Panc1 (cell line): ENCODE data around the gene GTF2F1. TPM values are rescaled to one million over a fixed set of nuclear protein-coding genes. Genes with fewer than 3 reads are reported as not detected.
"Not testable (repeated sequence)": the region's sequence is repeated elsewhere in the genome, so short reads cannot be mapped to it uniquely, and the experiment has no call there.

Experiments
- ATAC-seq: fragments of 200-7000 bp; cut with Tn5 transposase; 2 replicates; pipeline ENCODE4 v1.9.1; 2020; ENCODE audit warnings: mild to moderate bottlenecking, moderate library complexity
- BruUV-seq: library from RNA; stranded (reverse); fragments of 400-500 nt; replicated peaks from 2 replicates; lab custom pipeline; 2021; lab: Mats Ljungman, UMichigan
- CTCF ChIA-PET: fragments of 300-600 bp; sonication (Branson Sonifier 250); formaldehyde crosslinking; loops from one replicate; lab custom pipeline; 2022; ENCODE audit warnings: antibody characterized with exemption; lab: Charles Lee
- POLR2A ChIA-PET: fragments of 300-600 bp; sonication (Branson Sonifier 250); formaldehyde crosslinking; loops from one replicate; lab custom pipeline; 2022; ENCODE audit warnings: antibody characterized with exemption; lab: Charles Lee
- DNase-seq: peaks from one replicate; pipeline ENCODE4 v3.0.0-alpha.2; 2010; ENCODE audit warnings: low read depth, low spot score
- H3K27ac ChIP-seq: 2 replicates; pipeline ENCODE4 v1.5.1; 2011; ENCODE audit warnings: mild to moderate bottlenecking, low read length, inconsistent platforms
- H3K27me3 ChIP-seq: fragments of 200-500 bp; sonication (Bioruptor generic); 2 replicates; pipeline ENCODE4 v1.6.0; 2014; ENCODE audit warnings: low read length, inconsistent platforms; ENCODE audit not compliant: control insufficient read depth, insufficient read depth
- H3K36me3 ChIP-seq: fragments of 200-500 bp; sonication (Bioruptor generic); 2 replicates; pipeline ENCODE4 v1.5.1; 2014; ENCODE audit warnings: inconsistent platforms, mild to moderate bottlenecking, low read length, moderate library complexity; ENCODE audit not compliant: control insufficient read depth, insufficient read depth
- H3K4me1 ChIP-seq: 2 replicates; pipeline ENCODE4 v1.5.1; 2011; ENCODE audit warnings: inconsistent platforms, mild to moderate bottlenecking, low read length, moderate library complexity; ENCODE audit not compliant: control insufficient read depth, insufficient read depth
- H3K4me3 ChIP-seq, 2 experiments: 2 replicates each; pipeline ENCODE4 v1.5.1; 2011 to 2012; ENCODE audit warnings: low read depth in 2 of 2, low read length in 2 of 2, mild to moderate bottlenecking in 2 of 2, inconsistent platforms in 1 of 2, moderate library complexity in 1 of 2
- H3K9me3 ChIP-seq: fragments of 200-500 bp; sonication (Bioruptor generic); 2 replicates; pipeline ENCODE4 v1.5.1; 2014; ENCODE audit warnings: low read depth, mild to moderate bottlenecking, inconsistent platforms, low read length, moderate library complexity; ENCODE audit not compliant: control insufficient read depth, insufficient read depth
- CTCF ChIP-seq: fragments of 450-650 bp; IDR thresholded peaks from 2 replicates; pipeline ENCODE4 v1.5.1; 2017; ENCODE audit warnings: mild to moderate bottlenecking
- POLR2AphosphoS5 ChIP-seq: IDR thresholded peaks from 2 replicates; pipeline ENCODE4 v1.6.1; 2012; ENCODE audit warnings: mild to moderate bottlenecking, low read depth, low read length, moderate library complexity
- SIN3A ChIP-seq: IDR thresholded peaks from 2 replicates; pipeline ENCODE4 v1.6.1; 2012; ENCODE audit warnings: low read depth, mild to moderate bottlenecking, low read length, moderate library complexity, borderline replicate concordance; ENCODE audit not compliant: insufficient read depth
- TCF7L2 ChIP-seq: IDR thresholded peaks from 2 replicates; pipeline ENCODE4 v1.6.1; 2011; ENCODE audit warnings: mild to moderate bottlenecking, low read depth, low read length, inconsistent platforms
- in situ Hi-C: cut with HindIII; loops from 2 replicates; pipeline ENCODE4 v1.10.0; 2016; ENCODE audit warnings: low sequenced_read_pairs, low pct_unique_long_range_greater_than_20kb
- intact Hi-C: fragments of 100-400 bp; cut with micrococcal nuclease; formaldehyde crosslinking; loops from one replicate; pipeline ENCODE4 v1.10.0; 2022; ENCODE audit not compliant: unreplicated experiment
- total RNA-seq: library from RNA; stranded (reverse); gene quantifications from one replicate; pipeline ENCODE4 v1.2.1, GENCODE V29; 2021; ENCODE audit not compliant: unreplicated experiment
- TF ChIP-seq, protein P1 (sequence below), 2 experiments: IDR thresholded peaks; 2 replicates each; pipeline ENCODE4 v1.6.1; 2011 to 2012; ENCODE audit warnings: low read depth in 2 of 2, control low read depth in 1 of 2, low read length in 1 of 2, mild to moderate bottlenecking in 1 of 2, moderate library complexity in 1 of 2; ENCODE audit not compliant: insufficient read depth in 1 of 2

Gene GTF2F1
- total RNA-seq, 1 experiment from 2014 or later = 61.1 TPM

GRCh38 chr19:6402837-6403608, 10.1 kb upstream of the GTF2F1 start:
- Histone ChIP-seq H3K27me3 (no peaks in the 10 kb centered on the region), H3K36me3 (no peaks in the 10 kb centered on the region), H3K9me3 (no peaks in the 10 kb centered on the region), H3K4me3 (no peak overlapping the region), H3K27ac (no peak overlapping the region), H3K4me1 (no peaks in the 10 kb centered on the region)
- in situ Hi-C loops = no loop called here
- DNase-seq (no peak), ATAC-seq (no peak)
- no TSS peak for BruUV-seq
- POLR2A ChIA-PET = no interaction called here
- TF ChIP-seq SIN3A (no peak), TCF7L2 (no peak), POLR2AphosphoS5 (no peak), CTCF (no peak)
- TF ChIP-seq, protein P1, sequence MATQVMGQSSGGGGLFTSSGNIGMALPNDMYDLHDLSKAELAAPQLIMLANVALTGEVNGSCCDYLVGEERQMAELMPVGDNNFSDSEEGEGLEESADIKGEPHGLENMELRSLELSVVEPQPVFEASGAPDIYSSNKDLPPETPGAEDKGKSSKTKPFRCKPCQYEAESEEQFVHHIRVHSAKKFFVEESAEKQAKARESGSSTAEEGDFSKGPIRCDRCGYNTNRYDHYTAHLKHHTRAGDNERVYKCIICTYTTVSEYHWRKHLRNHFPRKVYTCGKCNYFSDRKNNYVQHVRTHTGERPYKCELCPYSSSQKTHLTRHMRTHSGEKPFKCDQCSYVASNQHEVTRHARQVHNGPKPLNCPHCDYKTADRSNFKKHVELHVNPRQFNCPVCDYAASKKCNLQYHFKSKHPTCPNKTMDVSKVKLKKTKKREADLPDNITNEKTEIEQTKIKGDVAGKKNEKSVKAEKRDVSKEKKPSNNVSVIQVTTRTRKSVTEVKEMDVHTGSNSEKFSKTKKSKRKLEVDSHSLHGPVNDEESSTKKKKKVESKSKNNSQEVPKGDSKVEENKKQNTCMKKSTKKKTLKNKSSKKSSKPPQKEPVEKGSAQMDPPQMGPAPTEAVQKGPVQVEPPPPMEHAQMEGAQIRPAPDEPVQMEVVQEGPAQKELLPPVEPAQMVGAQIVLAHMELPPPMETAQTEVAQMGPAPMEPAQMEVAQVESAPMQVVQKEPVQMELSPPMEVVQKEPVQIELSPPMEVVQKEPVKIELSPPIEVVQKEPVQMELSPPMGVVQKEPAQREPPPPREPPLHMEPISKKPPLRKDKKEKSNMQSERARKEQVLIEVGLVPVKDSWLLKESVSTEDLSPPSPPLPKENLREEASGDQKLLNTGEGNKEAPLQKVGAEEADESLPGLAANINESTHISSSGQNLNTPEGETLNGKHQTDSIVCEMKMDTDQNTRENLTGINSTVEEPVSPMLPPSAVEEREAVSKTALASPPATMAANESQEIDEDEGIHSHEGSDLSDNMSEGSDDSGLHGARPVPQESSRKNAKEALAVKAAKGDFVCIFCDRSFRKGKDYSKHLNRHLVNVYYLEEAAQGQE (IDR thresholded peaks at IDR 0.05; ENCODE audit: insufficient read depth in 1 of 2, low read depth in 2 of 2, low read length in 1 of 2) = no peak
- intact Hi-C loops = no loop called here
- CTCF ChIA-PET = no interaction called here

GRCh38 chr19:6402058-6402457, 9.1 kb upstream of the GTF2F1 start:
- no TSS peak for BruUV-seq
- no peaks in the 10 kb centered on the region for H3K9me3 ChIP-seq
- no peaks in the 10 kb centered on the region for H3K36me3 ChIP-seq
- no peak for ATAC-seq
- H3K27me3 ChIP-seq = no peaks in the 10 kb centered on the region
- ChIA-PET CTCF (no interaction called here), POLR2A (no interaction called here)
- no peak overlapping the region for H3K4me3 ChIP-seq
- intact Hi-C loops = no loop called here
- H3K27ac ChIP-seq = no peak overlapping the region
- in situ Hi-C loops = no loop called here
- no peaks in the 10 kb centered on the region for H3K4me1 ChIP-seq
- DNase-seq = no peak
- TF ChIP-seq POLR2AphosphoS5 (no peak), CTCF (no peak), TCF7L2 (no peak), SIN3A (no peak)
- TF ChIP-seq, protein P1 (IDR thresholded peaks at IDR 0.05; ENCODE audit: insufficient read depth in 1 of 2, low read depth in 2 of 2, low read length in 1 of 2) = no peak

GRCh38 chr19:6400062-6400944, 7.3 kb upstream of the GTF2F1 start:
- H3K36me3 ChIP-seq, CTCF ChIA-PET, H3K27me3 ChIP-seq, ATAC-seq, POLR2A ChIA-PET, H3K9me3 ChIP-seq, DNase-seq, H3K4me3 ChIP-seq, in situ Hi-C loops, BruUV-seq, H3K27ac ChIP-seq, intact Hi-C loops, H3K4me1 ChIP-seq: not testable (repeated sequence)
